GM23338 (cell line): Measurements from ENCODE around the gene FGF19.
A peak's percentile ranks its signal among the peaks of the same experiment; 100 is the strongest.

Experiments used
- CTCF ChIP-seq, 2 experiments: fragments of 200-600 bp in 1 of 2; sonication (generic) in 1 of 2; conservative IDR thresholded peaks; 2 replicates each; pipeline versions ENCODE4 v1.5.1 to v1.6.1; 2016 to 2017; ENCODE audit warnings: antibody characterized with exemption in 2 of 2, low read depth in 2 of 2, mild to moderate bottlenecking in 2 of 2, moderate library complexity in 1 of 2
- ETS1 ChIP-seq: IDR thresholded peaks from 2 replicates; pipeline ENCODE4 v1.6.1; 2016; ENCODE audit warnings: antibody characterized with exemption
- EZH2 ChIP-seq: fragments of 200-600 bp; sonication (generic); IDR thresholded peaks from one replicate; pipeline ENCODE4 v1.8.0; 2017; ENCODE audit warnings: antibody characterized with exemption, mild to moderate bottlenecking, low read depth; ENCODE audit not compliant: unreplicated experiment
- EZH2phosphoT487 ChIP-seq: fragments of 200-600 bp; sonication (generic); IDR thresholded peaks from one replicate; pipeline ENCODE4 v1.8.1; 2018; ENCODE audit warnings: antibody characterized with exemption; ENCODE audit not compliant: unreplicated experiment
- POLR2AphosphoS5 ChIP-seq: IDR thresholded peaks from 2 replicates; pipeline ENCODE4 v1.6.1; 2016; ENCODE audit warnings: antibody characterized with exemption, low read depth

GRCh38 chr11:69703768-69704507 lies at the start of gene FGF19:
- TF ChIP-seq CTCF (conservative IDR thresholded peaks at IDR 0.05; ENCODE audit: low read depth in 2 of 2) (no peak), EZH2 (no peak), POLR2AphosphoS5 (peak; percentile 66), ETS1 (no peak), EZH2phosphoT487 (no peak)
